ENCODE measurements around the gene ROBO1.

ROBO1 gene

GRCh38 chr3:79773291-79773690 is 5.5 kb upstream of the ROBO1 start:
- H3F3A ChIP-seq (ENCODE audit: insufficient read depth, low read length) = no peaks in the 10 kb centered on the region
- H3K9me3 ChIP-seq (replicated peaks; ENCODE audit: insufficient read depth, low read length) = no peaks in the 10 kb centered on the region
- no peak overlapping the region for H3K27ac ChIP-seq (ENCODE audit: low read length)
- TF ChIP-seq CTCF (IDR thresholded peaks at IDR 0.05; ENCODE audit: low read length) = no peak
- no peaks in the 10 kb centered on the region for H3K4me1 ChIP-seq (ENCODE audit: low read length)
- H4K20me1 ChIP-seq (ENCODE audit: insufficient read depth, low read length) = no peaks in the 10 kb centered on the region
- H3K36me3 ChIP-seq (replicated peaks; ENCODE audit: insufficient read depth, low read length) = no peaks in the 10 kb centered on the region
- H3K79me2 ChIP-seq (ENCODE audit: low read length) = no peaks in the 10 kb centered on the region
- no peak for DNase-seq
- H3K9ac ChIP-seq (ENCODE audit: low read length) = no peak overlapping the region
- H3K9me2 ChIP-seq (replicated peaks; ENCODE audit: insufficient read depth, low read length) = no peaks in the 10 kb centered on the region; the same call in 1 of the 2 replicates
- H3K27me3 ChIP-seq (replicated peaks; ENCODE audit: insufficient read depth, low read length) = no peaks in the 10 kb centered on the region
- H2AFZ ChIP-seq (ENCODE audit: low read length) = no peak overlapping the region
- no peak overlapping the region for H3K4me2 ChIP-seq (ENCODE audit: low read depth, low read length)
- H3K4me3 ChIP-seq (ENCODE audit: low read length) = no peak overlapping the region

GRCh38 chr3:79769229-79769628 is 1.4 kb upstream of the ROBO1 start:
- H3K4me1 ChIP-seq (ENCODE audit: low read length) = no peaks in the 10 kb centered on the region
- no peak for DNase-seq
- no peak overlapping the region for H3K4me2 ChIP-seq (ENCODE audit: low read depth, low read length)
- TF ChIP-seq EZH2phosphoT487 (IDR thresholded peaks at IDR 0.05; ENCODE audit: low read length) (no peak), CTCF (IDR thresholded peaks at IDR 0.05; ENCODE audit: low read length) (no peak)
- H3K9me3 ChIP-seq (replicated peaks; ENCODE audit: insufficient read depth, low read length) = no peaks in the 10 kb centered on the region
- no peaks in the 10 kb centered on the region; the same call in 1 of the 2 replicates for H3K9me2 ChIP-seq (replicated peaks; ENCODE audit: insufficient read depth, low read length)
- no peaks in the 10 kb centered on the region for H3K27me3 ChIP-seq (replicated peaks; ENCODE audit: insufficient read depth, low read length)
- no peak overlapping the region for H3K27ac ChIP-seq (ENCODE audit: low read length)
- no peaks in the 10 kb centered on the region for H3K79me2 ChIP-seq (ENCODE audit: low read length)
- no peak overlapping the region for H3K4me3 ChIP-seq (ENCODE audit: low read length)
- H4K20me1 ChIP-seq (ENCODE audit: insufficient read depth, low read length) = no peaks in the 10 kb centered on the region
- no peaks in the 10 kb centered on the region for H3K36me3 ChIP-seq (replicated peaks; ENCODE audit: insufficient read depth, low read length)
- no peak overlapping the region for H2AFZ ChIP-seq (ENCODE audit: low read length)
- H3F3A ChIP-seq (ENCODE audit: insufficient read depth, low read length) = no peaks in the 10 kb centered on the region
- H3K9ac ChIP-seq (ENCODE audit: low read length) = no peak overlapping the region

GRCh38 chr3:79767194-79767904 is 449 bp downstream of the ROBO1 start:
- Histone ChIP-seq H3K4me3 (ENCODE audit: low read length) (no peak overlapping the region), H3K9ac (ENCODE audit: low read length) (no peak overlapping the region), H3K36me3 (replicated peaks; ENCODE audit: insufficient read depth, low read length) (no peaks in the 10 kb centered on the region), H3K4me2 (ENCODE audit: low read depth, low read length) (no peak overlapping the region), H3K27me3 (replicated peaks; ENCODE audit: insufficient read depth, low read length) (no peaks in the 10 kb centered on the region), H3K9me2 (replicated peaks; ENCODE audit: insufficient read depth, low read length) (no peaks in the 10 kb centered on the region), H3K27ac (ENCODE audit: low read length) (no peak overlapping the region), H4K20me1 (ENCODE audit: insufficient read depth, low read length) (no peaks in the 10 kb centered on the region), H2AFZ (ENCODE audit: low read length) (no peak overlapping the region), H3F3A (ENCODE audit: insufficient read depth, low read length) (no peaks in the 10 kb centered on the region), H3K9me3 (replicated peaks; ENCODE audit: insufficient read depth, low read length) (no peaks in the 10 kb centered on the region), H3K4me1 (ENCODE audit: low read length) (no peaks in the 10 kb centered on the region), H3K79me2 (ENCODE audit: low read length) (no peaks in the 10 kb centered on the region)
- no peak for TF ChIP-seq EZH2phosphoT487 (IDR thresholded peaks at IDR 0.05; ENCODE audit: low read length)
- no peak for TF ChIP-seq EZH2 (optimal IDR thresholded peaks at IDR 0.05; ENCODE audit: low read depth, low read length)
- no peak for DNase-seq

GRCh38 chr3:79766496-79767193 is 1.2 kb downstream of the ROBO1 start:
- no peaks in the 10 kb centered on the region for H3K9me3 ChIP-seq (replicated peaks; ENCODE audit: insufficient read depth, low read length)
- H2AFZ ChIP-seq (ENCODE audit: low read length) = no peak overlapping the region
- H3K9ac ChIP-seq (ENCODE audit: low read length) = no peak overlapping the region
- H3K27me3 ChIP-seq (replicated peaks; ENCODE audit: insufficient read depth, low read length) = no peaks in the 10 kb centered on the region
- no peaks in the 10 kb centered on the region for H3K4me1 ChIP-seq (ENCODE audit: low read length)
- no peaks in the 10 kb centered on the region for H3K79me2 ChIP-seq (ENCODE audit: low read length)
- H3K27ac ChIP-seq (ENCODE audit: low read length) = no peak overlapping the region
- no peak overlapping the region for H3K4me2 ChIP-seq (ENCODE audit: low read depth, low read length)
- H4K20me1 ChIP-seq (ENCODE audit: insufficient read depth, low read length) = no peaks in the 10 kb centered on the region
- DNase-seq = no peak
- H3F3A ChIP-seq (ENCODE audit: insufficient read depth, low read length) = no peaks in the 10 kb centered on the region
- no peak for TF ChIP-seq EZH2phosphoT487 (IDR thresholded peaks at IDR 0.05; ENCODE audit: low read length)
- no peak for TF ChIP-seq EZH2 (optimal IDR thresholded peaks at IDR 0.05; ENCODE audit: low read depth, low read length)
- TF ChIP-seq CTCF (IDR thresholded peaks at IDR 0.05; ENCODE audit: low read length) = no peak
- no peaks in the 10 kb centered on the region for H3K9me2 ChIP-seq (replicated peaks; ENCODE audit: insufficient read depth, low read length)
- H3K36me3 ChIP-seq (replicated peaks; ENCODE audit: insufficient read depth, low read length) = no peaks in the 10 kb centered on the region
- no peak overlapping the region for H3K4me3 ChIP-seq (ENCODE audit: low read length)

Data from MM.1S (cell line).